DND-41 (cell line): ENCODE measurements around the gene ZNF622.

Experiments used
- ATAC-seq: fragments of 200-7000 bp; cut with Tn5 transposase; 3 replicates; pipeline ENCODE4 v1.9.1; 2021; ENCODE audit warnings: low read depth; ENCODE audit not compliant: insufficient read depth
- DNase-seq: peaks from one replicate; pipeline ENCODE4 v3.0.0-alpha.2; 2020
- H2AFZ ChIP-seq: 2 replicates; pipeline ENCODE4 v1.6.0; 2012; ENCODE audit warnings: low read depth, low read length
- H3K27ac ChIP-seq: 2 replicates; pipeline ENCODE4 v1.5.1; 2012; ENCODE audit warnings: low read length, inconsistent platforms
- H3K27me3 ChIP-seq: fragments of 200-600 bp; sonication (generic); 2 replicates; pipeline ENCODE4 v1.6.0; 2012; ENCODE audit warnings: low read length, mild to moderate bottlenecking, inconsistent platforms; ENCODE audit not compliant: insufficient read depth, poor library complexity
- H3K36me3 ChIP-seq: 2 replicates; pipeline ENCODE4 v1.5.1; 2012; ENCODE audit warnings: low read length, inconsistent platforms; ENCODE audit not compliant: insufficient read depth
- H3K4me1 ChIP-seq: 2 replicates; pipeline ENCODE4 v1.5.1; 2012; ENCODE audit warnings: mild to moderate bottlenecking, low read length; ENCODE audit not compliant: insufficient read depth
- H3K4me2 ChIP-seq: 2 replicates; pipeline ENCODE4 v1.6.0; 2012; ENCODE audit warnings: mild to moderate bottlenecking, moderate library complexity, low read length, inconsistent platforms; ENCODE audit not compliant: insufficient read depth
- H3K4me3 ChIP-seq, 2 experiments: fragments of 200-600 bp in 1 of 2; shearing (Covaris generic) in 1 of 2; 2 replicates each; pipeline ENCODE4 v1.5.1; 2012 to 2016; ENCODE audit warnings: inconsistent platforms in 2 of 2, low read length in 2 of 2, mild to moderate bottlenecking in 2 of 2, low read depth in 1 of 2, moderate library complexity in 1 of 2
- H3K79me2 ChIP-seq: 2 replicates; pipeline ENCODE4 v1.6.0; 2012; ENCODE audit warnings: low read length, inconsistent platforms; ENCODE audit not compliant: insufficient read depth
- H3K9ac ChIP-seq: 2 replicates; pipeline ENCODE4 v1.6.0; 2012; ENCODE audit warnings: low read depth, mild to moderate bottlenecking, inconsistent platforms, low read length, moderate library complexity
- H3K9me3 ChIP-seq: 2 replicates; pipeline ENCODE4 v1.5.1; 2012; ENCODE audit warnings: low read length, moderate library complexity, mild to moderate bottlenecking, inconsistent platforms; ENCODE audit not compliant: insufficient read depth, severe bottlenecking
- H4K20me1 ChIP-seq: 2 replicates; pipeline ENCODE4 v1.6.0; 2012; ENCODE audit warnings: low read length; ENCODE audit not compliant: insufficient read depth
- CTCF ChIP-seq: IDR thresholded peaks from 2 replicates; pipeline ENCODE4 v1.5.1; 2012; ENCODE audit warnings: borderline replicate concordance, low read length, moderate library complexity, mild to moderate bottlenecking; ENCODE audit not compliant: poor library complexity, severe bottlenecking; ENCODE audit errors: extremely low read depth
- EZH2 ChIP-seq: IDR thresholded peaks from 3 replicates; pipeline ENCODE4 v1.6.1; 2012; ENCODE audit warnings: borderline replicate concordance, low read depth, mild to moderate bottlenecking, moderate library complexity, low read length, inconsistent platforms; ENCODE audit not compliant: severe bottlenecking

ZNF622 gene

DNA sequence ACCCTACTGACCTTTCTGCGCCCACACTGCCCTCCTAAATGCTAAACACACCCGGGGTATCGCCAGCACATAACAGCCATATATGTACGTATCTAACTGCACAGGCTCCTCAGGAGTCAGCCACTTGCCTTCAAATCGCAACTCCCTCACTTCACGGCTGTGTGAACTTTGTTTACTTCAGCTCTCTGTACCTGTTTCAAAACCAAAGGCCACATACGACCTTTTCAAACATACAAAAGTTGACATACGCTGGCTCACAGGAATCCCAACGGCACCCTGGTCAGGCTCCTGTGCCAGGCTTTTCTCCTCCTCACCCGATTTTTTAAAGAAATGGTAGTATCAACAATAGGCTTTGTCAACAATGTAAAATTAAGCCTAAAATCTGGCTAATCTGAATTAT, 39.0 kb upstream of the ZNF622 start:
- no peak for TF ChIP-seq CTCF
- TF ChIP-seq EZH2: no peak
- no peaks in the 10 kb centered on the region for H3K36me3 ChIP-seq

DNA sequence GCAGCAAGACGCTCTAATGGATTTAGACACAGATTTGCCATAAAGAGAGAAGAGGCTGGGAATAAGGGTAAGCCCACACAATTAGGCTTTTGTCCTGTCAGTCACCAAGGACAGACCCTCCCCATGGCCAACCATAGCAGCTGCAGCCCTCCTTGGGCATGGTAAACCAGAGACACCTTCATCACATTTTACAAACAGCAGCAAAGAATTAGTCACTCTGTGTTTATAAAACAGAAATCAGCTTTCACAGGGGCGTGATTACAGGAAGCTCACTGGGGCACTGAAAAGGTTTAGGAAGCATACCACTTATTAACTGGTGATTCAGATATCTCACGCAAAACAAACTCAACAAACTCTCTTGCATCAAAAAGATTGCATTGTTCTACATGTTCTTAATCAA, 37.3 kb upstream of the ZNF622 start:
- Histone ChIP-seq H3K4me1 (no peaks in the 10 kb centered on the region), H3K79me2 (no peaks in the 10 kb centered on the region), H3K4me3 (no peak overlapping the region), H4K20me1 (no peaks in the 10 kb centered on the region), H3K9me3 (no peaks in the 10 kb centered on the region), H3K27ac (no peak overlapping the region), H3K36me3 (no peaks in the 10 kb centered on the region), H3K9ac (no peak overlapping the region), H3K27me3 (no peaks in the 10 kb centered on the region), H3K4me2 (no peak overlapping the region), H2AFZ (no peak overlapping the region)
- TF ChIP-seq EZH2 (no peak), CTCF (no peak)
- DNase-seq: no peak
- no peak for ATAC-seq

More for the DNA sequence above, 39.0 kb upstream of the ZNF622 start:
- H4K20me1 ChIP-seq: no peaks in the 10 kb centered on the region
- H3K4me3 ChIP-seq: no peak overlapping the region
- no peak overlapping the region for H3K4me2 ChIP-seq
- no peaks in the 10 kb centered on the region for H3K79me2 ChIP-seq
- no peak for DNase-seq
- H3K27me3 ChIP-seq: no peaks in the 10 kb centered on the region
- H3K27ac ChIP-seq: no peak overlapping the region
- ATAC-seq: no peak
- H3K9me3 ChIP-seq: no peaks in the 10 kb centered on the region
- H2AFZ ChIP-seq: no peak overlapping the region
- no peaks in the 10 kb centered on the region for H3K4me1 ChIP-seq
- no peak overlapping the region for H3K9ac ChIP-seq

- H3K4me3 ChIP-seq: no peak overlapping the region
- H3K9ac ChIP-seq: no peak overlapping the region
- no peak overlapping the region for H3K4me2 ChIP-seq
- no peaks in the 10 kb centered on the region for H4K20me1 ChIP-seq
- no peaks in the 10 kb centered on the region for H3K27me3 ChIP-seq
- H3K9me3 ChIP-seq: peaks cover 4% of the 10 kb centered on the region
- DNase-seq (no peak), ATAC-seq (no peak)
- H3K4me1 ChIP-seq: no peaks in the 10 kb centered on the region
- H3K79me2 ChIP-seq: no peaks in the 10 kb centered on the region
- no peak for TF ChIP-seq EZH2
- no peak for TF ChIP-seq CTCF
- no peaks in the 10 kb centered on the region for H3K36me3 ChIP-seq
- no peak overlapping the region for H3K27ac ChIP-seq
- H2AFZ ChIP-seq: no peak overlapping the region
Measured at GRCh38 chr5:16500024-16500423, 34.4 kb upstream of the ZNF622 start.

DNA sequence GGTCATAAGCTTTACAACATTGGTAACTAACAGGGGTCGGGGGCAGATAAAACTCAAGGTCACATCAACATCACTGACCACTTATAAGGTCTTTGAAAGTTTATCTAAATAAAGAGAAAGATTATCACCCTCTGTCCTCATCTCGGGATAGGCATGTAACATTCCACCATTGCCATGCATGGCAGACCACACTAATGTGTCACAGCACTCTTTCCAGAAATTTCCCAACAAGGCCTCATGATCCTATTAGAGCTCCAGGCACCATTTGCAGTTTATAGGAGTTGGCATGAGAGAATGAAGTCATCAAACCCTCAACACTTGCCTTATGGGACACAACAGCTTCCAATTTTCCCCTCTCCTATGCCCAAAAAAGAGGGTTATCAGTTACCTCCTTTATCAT, 31.9 kb upstream of the ZNF622 start:
- no peaks in the 10 kb centered on the region for H3K27me3 ChIP-seq
- H3K36me3 ChIP-seq: no peaks in the 10 kb centered on the region
- ATAC-seq (no peak), DNase-seq (no peak)
- no peak overlapping the region for H2AFZ ChIP-seq
- TF ChIP-seq CTCF (no peak), EZH2 (no peak)
- H4K20me1 ChIP-seq: no peaks in the 10 kb centered on the region
- no peaks in the 10 kb centered on the region for H3K79me2 ChIP-seq
- no peak overlapping the region for H3K9ac ChIP-seq
- no peak overlapping the region for H3K4me3 ChIP-seq
- peaks cover 9% of the 10 kb centered on the region for H3K9me3 ChIP-seq
- H3K27ac ChIP-seq: no peak overlapping the region
- no peak overlapping the region for H3K4me2 ChIP-seq
- H3K4me1 ChIP-seq: no peaks in the 10 kb centered on the region
